Progenitor cell of endocrine pancreas (in vitro differentiated cells): ENCODE data around the gene SYNC. TPM values are rescaled to one million over a fixed set of nuclear protein-coding genes. Genes with fewer than 3 reads are reported as not detected.

ENCODE experiments used
- DNase-seq: peaks from one replicate; pipeline ENCODE4 v3.0.0; 2021; ENCODE audit warnings: low spot score; ENCODE audit not compliant: unreplicated experiment
- H3K27ac Mint-ChIP-seq: 2 replicates; pipeline ENCODE4 v1.8.0; 2021; ENCODE audit warnings: mild to moderate bottlenecking, moderate library complexity, mixed read lengths
- H3K27me3 Mint-ChIP-seq: 2 replicates; pipeline ENCODE4 v1.8.0; 2021; ENCODE audit warnings: mixed read lengths
- H3K36me3 Mint-ChIP-seq: 2 replicates; pipeline ENCODE4 v1.8.0; 2022; ENCODE audit warnings: mixed read lengths; ENCODE audit not compliant: insufficient read depth
- H3K4me1 Mint-ChIP-seq: 2 replicates; pipeline ENCODE4 v1.8.0; 2021; ENCODE audit warnings: low read depth, mixed read lengths
- H3K4me3 Mint-ChIP-seq: 2 replicates; pipeline ENCODE4 v1.8.0; 2021; ENCODE audit warnings: low read depth, mild to moderate bottlenecking, moderate library complexity, mixed read lengths
- H3K9me3 Mint-ChIP-seq: 2 replicates; pipeline ENCODE4 v1.8.0; 2021; ENCODE audit warnings: low read depth, mixed read lengths
- total RNA-seq: library from RNA; stranded (reverse); gene quantifications from 2 replicates; pipeline ENCODE4 v1.2.1, GENCODE V29; 2021
- TF ChIP-seq, protein P1 (sequence below): fragments of 200-600 bp; sonication (generic); IDR thresholded peaks from one replicate; pipeline ENCODE4 v1.5.0; 2021; ENCODE audit warnings: antibody characterized with exemption, mild to moderate bottlenecking; ENCODE audit not compliant: unreplicated experiment

SYNC gene
- total RNA-seq, 1 donor from 2014 or later, result not detected

DNA sequence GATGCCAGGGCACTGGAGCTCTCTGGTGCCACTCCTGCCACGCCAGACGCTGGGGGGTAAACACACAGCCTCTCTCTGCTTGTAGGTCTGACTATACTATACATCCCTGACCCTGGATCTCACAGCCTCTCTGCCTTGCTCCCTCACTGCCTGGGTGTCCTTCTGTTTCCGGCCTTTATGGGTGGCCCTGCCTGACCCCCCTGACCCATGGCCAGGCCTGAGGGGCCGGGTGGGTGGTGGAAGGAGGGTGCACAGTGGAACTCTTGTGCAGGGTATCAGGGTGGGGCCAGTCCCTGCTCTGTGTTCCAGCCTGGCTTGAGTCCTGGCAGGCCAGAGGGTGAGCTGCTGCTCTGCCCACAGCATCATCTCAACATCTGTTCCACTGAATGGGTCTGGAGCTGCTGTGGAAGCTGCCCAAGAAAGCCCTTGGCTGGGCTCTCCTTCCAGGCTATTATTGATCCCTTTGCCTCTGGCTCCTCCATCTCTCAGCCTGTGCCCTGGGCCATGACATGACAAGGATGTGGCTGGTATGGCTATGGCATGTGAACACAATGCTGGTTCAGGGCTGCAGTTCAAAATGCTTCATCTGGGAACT, 17.2 kb upstream of the SYNC start:
- Mint-ChIP-seq H3K36me3 (no peaks in the 10 kb centered on the region), H3K4me3 (no peak overlapping the region), H3K27ac (no peak overlapping the region), H3K4me1 (peaks cover 12% of the 10 kb centered on the region), H3K27me3 (no peaks in the 10 kb centered on the region), H3K9me3 (no peaks in the 10 kb centered on the region)
- TF ChIP-seq, protein P1, sequence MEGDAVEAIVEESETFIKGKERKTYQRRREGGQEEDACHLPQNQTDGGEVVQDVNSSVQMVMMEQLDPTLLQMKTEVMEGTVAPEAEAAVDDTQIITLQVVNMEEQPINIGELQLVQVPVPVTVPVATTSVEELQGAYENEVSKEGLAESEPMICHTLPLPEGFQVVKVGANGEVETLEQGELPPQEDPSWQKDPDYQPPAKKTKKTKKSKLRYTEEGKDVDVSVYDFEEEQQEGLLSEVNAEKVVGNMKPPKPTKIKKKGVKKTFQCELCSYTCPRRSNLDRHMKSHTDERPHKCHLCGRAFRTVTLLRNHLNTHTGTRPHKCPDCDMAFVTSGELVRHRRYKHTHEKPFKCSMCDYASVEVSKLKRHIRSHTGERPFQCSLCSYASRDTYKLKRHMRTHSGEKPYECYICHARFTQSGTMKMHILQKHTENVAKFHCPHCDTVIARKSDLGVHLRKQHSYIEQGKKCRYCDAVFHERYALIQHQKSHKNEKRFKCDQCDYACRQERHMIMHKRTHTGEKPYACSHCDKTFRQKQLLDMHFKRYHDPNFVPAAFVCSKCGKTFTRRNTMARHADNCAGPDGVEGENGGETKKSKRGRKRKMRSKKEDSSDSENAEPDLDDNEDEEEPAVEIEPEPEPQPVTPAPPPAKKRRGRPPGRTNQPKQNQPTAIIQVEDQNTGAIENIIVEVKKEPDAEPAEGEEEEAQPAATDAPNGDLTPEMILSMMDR, result no peak
- DNase-seq, result no peak

DNA sequence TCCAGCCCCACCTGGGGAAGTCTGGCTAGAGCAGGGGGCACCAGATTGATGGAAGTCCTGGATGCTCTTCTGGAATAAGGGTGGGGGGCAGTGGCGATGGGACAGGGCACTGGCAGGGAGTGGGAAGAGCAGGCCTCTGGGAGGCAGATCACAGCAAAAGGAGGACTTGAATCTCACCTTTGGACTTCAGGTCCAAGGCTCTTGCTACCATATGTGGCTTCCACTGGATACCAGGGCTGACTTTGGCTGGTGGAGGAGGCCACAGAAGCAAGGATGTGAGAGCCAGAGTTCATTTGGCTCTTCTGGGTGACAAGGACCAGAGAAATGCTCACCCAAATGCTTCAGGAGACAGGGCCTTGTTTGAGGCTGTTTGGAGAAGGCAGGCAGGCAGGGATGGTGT, 16.0 kb upstream of the SYNC start:
- Mint-ChIP-seq H3K27ac (no peak overlapping the region), H3K36me3 (no peaks in the 10 kb centered on the region), H3K9me3 (no peaks in the 10 kb centered on the region)

DNA sequence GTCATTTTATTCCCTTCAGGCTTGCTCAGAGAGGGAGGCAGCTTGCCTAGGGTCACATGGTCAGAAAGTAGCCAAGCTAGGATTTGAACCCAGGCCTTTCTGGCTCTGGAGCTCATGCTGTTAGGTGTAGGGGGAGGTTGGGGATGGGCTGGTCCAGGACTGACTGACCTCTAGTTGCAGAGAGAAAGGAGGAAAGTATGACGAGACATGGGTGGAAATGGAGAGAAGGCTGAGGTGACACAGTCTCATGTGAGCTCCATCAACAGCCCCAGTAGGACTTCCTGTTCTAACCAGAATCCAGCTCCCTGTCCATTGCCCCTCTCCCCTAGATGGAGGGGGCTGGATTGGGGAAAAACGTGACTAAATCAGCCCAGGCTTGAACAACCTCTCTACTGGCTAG, 15.5 kb upstream of the SYNC start:
- TF ChIP-seq, protein P1, result no peak
- Mint-ChIP-seq H3K9me3 (no peaks in the 10 kb centered on the region), H3K4me3 (no peak overlapping the region), H3K27ac (peak overlapping the region; percentile 49), H3K27me3 (no peaks in the 10 kb centered on the region), H3K36me3 (no peaks in the 10 kb centered on the region), H3K4me1 (peaks cover 15% of the 10 kb centered on the region)
- no peak for DNase-seq

More for the DNA sequence above, 16.0 kb upstream of the SYNC start:
- no peak for DNase-seq
- TF ChIP-seq, protein P1, result no peak
- Mint-ChIP-seq H3K4me3 (no peak overlapping the region), H3K4me1 (peaks cover 12% of the 10 kb centered on the region), H3K27me3 (no peaks in the 10 kb centered on the region)

DNA sequence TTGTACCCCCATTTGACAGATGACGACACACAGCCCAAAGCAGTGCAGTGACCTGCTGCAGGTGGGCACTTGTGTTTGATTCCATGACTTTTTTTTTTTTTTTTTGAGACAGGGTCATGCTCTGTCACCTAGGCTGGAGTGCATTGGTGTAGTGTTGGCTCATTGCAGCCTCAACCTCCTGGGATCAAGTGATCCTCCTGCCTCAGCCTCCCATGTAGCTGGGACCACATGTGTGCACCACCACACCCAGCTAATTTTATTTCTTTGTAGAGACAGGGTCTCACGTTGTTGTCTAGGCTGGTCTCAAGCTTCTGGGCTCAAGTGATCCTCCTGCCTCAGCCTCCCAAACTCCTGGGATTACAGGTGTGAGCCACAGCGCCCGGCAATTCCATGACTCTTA, 14.9 kb upstream of the SYNC start:
- H3K36me3 Mint-ChIP-seq, result no peaks in the 10 kb centered on the region

DNA sequence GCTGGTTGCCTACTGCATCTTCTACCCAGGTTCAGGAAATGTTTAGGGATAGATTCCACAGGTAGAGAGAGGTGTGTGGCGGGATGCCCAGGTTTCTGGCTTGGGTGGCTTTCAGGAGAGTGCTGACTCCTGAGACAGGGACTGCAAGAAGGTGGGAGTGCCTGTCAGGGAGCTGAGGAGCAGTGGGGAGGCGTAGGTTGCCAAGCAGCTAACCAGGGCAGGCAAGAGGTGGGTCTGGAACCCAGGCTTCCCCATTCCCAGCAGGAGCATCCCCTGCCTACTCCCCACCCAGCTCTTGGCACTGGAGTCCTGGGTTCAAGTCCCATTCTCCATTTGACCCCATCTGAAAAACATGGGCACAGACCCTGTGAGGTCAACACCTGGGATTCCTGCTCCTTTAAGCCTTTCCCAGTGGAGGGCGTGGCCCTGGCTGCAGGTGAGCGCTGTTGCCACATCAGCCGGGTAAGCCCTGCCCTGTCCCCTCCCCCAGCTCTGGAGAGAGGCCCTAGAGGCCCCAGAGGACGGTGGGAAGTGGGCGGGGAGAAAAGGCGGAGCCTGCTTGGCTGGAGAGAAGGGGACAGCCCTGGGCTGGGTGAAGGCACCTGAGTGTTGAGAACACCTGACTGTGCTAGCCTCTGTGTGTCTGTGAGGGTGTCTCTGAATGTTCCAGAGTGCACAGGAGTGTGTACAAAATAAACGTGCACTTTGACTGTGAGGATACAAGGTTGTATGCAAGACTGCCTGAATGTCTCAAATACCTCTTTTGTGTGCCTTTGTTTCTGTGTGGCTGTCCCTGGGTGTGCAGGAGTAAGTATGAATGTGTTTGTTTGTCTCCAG, 14.0 kb upstream of the SYNC start:
- DNase-seq, result peak; percentile 94
- TF ChIP-seq, protein P1, result no peak
- peak overlapping the region; percentile 95 for H3K27ac Mint-ChIP-seq
- H3K4me3 Mint-ChIP-seq, result peak overlapping the region; percentile 66
- H3K4me1 Mint-ChIP-seq, result peaks cover 15% of the 10 kb centered on the region
- H3K9me3 Mint-ChIP-seq, result no peaks in the 10 kb centered on the region
- no peaks in the 10 kb centered on the region for H3K36me3 Mint-ChIP-seq
- no peaks in the 10 kb centered on the region for H3K27me3 Mint-ChIP-seq

More for the DNA sequence above, 14.9 kb upstream of the SYNC start:
- H3K27ac Mint-ChIP-seq, result peak overlapping the region; percentile 95
- peaks cover 15% of the 10 kb centered on the region for H3K4me1 Mint-ChIP-seq
- no peak for DNase-seq
- H3K27me3 Mint-ChIP-seq, result no peaks in the 10 kb centered on the region
- TF ChIP-seq, protein P1, result no peak
- H3K9me3 Mint-ChIP-seq, result no peaks in the 10 kb centered on the region
- H3K4me3 Mint-ChIP-seq, result peak overlapping the region; percentile 66
